ENCODE data around the gene LARP6. TPM values are rescaled to one million over a fixed set of nuclear protein-coding genes. Genes with fewer than 3 reads are reported as not detected.

The LARP6 gene
- total RNA-seq, 4 donors from 2014 or later = 10.0 to 20.6 (median 13.9) TPM

- intact Hi-C loops (cut with DNase I; ENCODE audit: low total_unique reads) (no loop called here), in situ Hi-C loops (cut with MboI; ENCODE audit: low sequenced_read_pairs in 4 of 4) (no loop called here)
- no peak for TF ChIP-seq CTCF (IDR thresholded peaks at IDR 0.05 in 4 of 5, conservative IDR thresholded peaks at IDR 0.05 in 1 of 5)
- no peak for TF ChIP-seq POLR2A (IDR thresholded peaks at IDR 0.05)
- peak overlapping the region; percentile 50 to 84 (median 64) for H3K27ac ChIP-seq
- peaks cover 0 to 15% of the 10 kb centered on the region in 2 donors for H3K4me1 ChIP-seq
- no peaks in the 10 kb centered on the region for H3K27me3 ChIP-seq
- no peak for DNase-seq
- H3K36me3 ChIP-seq = no peaks in the 10 kb centered on the region
- H3K9me3 ChIP-seq = no peaks in the 10 kb centered on the region
- H3K4me3 ChIP-seq = no peak overlapping the region
- no peak for ATAC-seq
Observed at GRCh38 chr15:70856177-70856883, 2.4 kb upstream of the LARP6 start.

GRCh38 chr15:70855764-70856163 is 1.8 kb upstream of the LARP6 start:
- intact Hi-C loops (cut with DNase I; ENCODE audit: low total_unique reads) = no loop called here
- TF ChIP-seq CTCF (IDR thresholded peaks at IDR 0.05 in 4 of 5, conservative IDR thresholded peaks at IDR 0.05 in 1 of 5) (no peak), POLR2A (IDR thresholded peaks at IDR 0.05) (no peak)
- peak overlapping the region; percentile 50 to 84 (median 64) for H3K27ac ChIP-seq

DNA sequence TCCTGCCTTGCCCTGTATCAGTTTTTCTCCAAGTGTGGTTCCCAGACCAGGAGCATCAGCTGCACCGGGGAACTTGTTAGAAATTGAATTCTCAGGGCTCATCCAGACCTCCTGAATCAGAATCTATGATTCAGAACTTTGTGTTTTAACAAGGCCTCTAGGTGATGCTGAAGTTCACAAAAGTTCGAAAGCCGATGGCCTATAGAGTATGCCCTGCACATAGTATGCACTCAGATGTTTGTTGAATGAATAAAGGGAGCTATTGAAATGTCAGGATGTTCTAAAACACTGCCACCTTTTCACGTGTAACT is 664 bp upstream of the LARP6 start:
- ATAC-seq (peak in 1 of 2 donors; percentile 27), DNase-seq (no peak)
- intact Hi-C loops (cut with DNase I; ENCODE audit: low total_unique reads) = loop anchor here (1.0 kb wide), 1 partner anchor 29 kb away; no protein-coding TSS in a partner anchor
- H3K36me3 ChIP-seq = no peaks in the 10 kb centered on the region
- H3K4me3 ChIP-seq = peak overlapping the region; percentile 55 to 79 (median 68)
- H3K27me3 ChIP-seq = no peaks in the 10 kb centered on the region
- peaks cover 0 to 15% of the 10 kb centered on the region in 2 donors for H3K4me1 ChIP-seq
- no peaks in the 10 kb centered on the region for H3K9me3 ChIP-seq
- in situ Hi-C loops (cut with MboI; ENCODE audit: low sequenced_read_pairs in 4 of 4) = no loop called here
- H3K27ac ChIP-seq = peak overlapping the region; percentile 68 to 84 (median 76)
- no peak for TF ChIP-seq POLR2A (IDR thresholded peaks at IDR 0.05)
- no peak for TF ChIP-seq CTCF (IDR thresholded peaks at IDR 0.05 in 4 of 5, conservative IDR thresholded peaks at IDR 0.05 in 1 of 5)

More at GRCh38 chr15:70855764-70856163, 1.8 kb upstream of the LARP6 start:
- no peak overlapping the region for H3K4me3 ChIP-seq
- H3K4me1 ChIP-seq = peaks cover 0 to 15% of the 10 kb centered on the region in 2 donors
- ATAC-seq (no peak), DNase-seq (no peak)
- in situ Hi-C loops (cut with MboI; ENCODE audit: low sequenced_read_pairs in 4 of 4) = no loop called here
- H3K36me3 ChIP-seq = no peaks in the 10 kb centered on the region
- H3K27me3 ChIP-seq = no peaks in the 10 kb centered on the region
- no peaks in the 10 kb centered on the region for H3K9me3 ChIP-seq

- H3K9me3 ChIP-seq = no peaks in the 10 kb centered on the region
- TF ChIP-seq CTCF (IDR thresholded peaks at IDR 0.05 in 4 of 5, conservative IDR thresholded peaks at IDR 0.05 in 1 of 5) (no peak), POLR2A (IDR thresholded peaks at IDR 0.05) (no peak)
- peaks cover 0 to 15% of the 10 kb centered on the region in 2 donors for H3K4me1 ChIP-seq
- ATAC-seq = peak; percentile 16 to 38
- no peaks in the 10 kb centered on the region for H3K27me3 ChIP-seq
- no peaks in the 10 kb centered on the region for H3K36me3 ChIP-seq
- intact Hi-C loops (cut with DNase I; ENCODE audit: low total_unique reads) (no loop called here), in situ Hi-C loops (cut with MboI; ENCODE audit: low sequenced_read_pairs in 4 of 4) (no loop called here)
- H3K27ac ChIP-seq = peak overlapping the region; percentile 68 to 84 (median 77)
- no peak for DNase-seq
- peak overlapping the region; percentile 55 to 75 (median 61) for H3K4me3 ChIP-seq
Observed at GRCh38 chr15:70853318-70853972, 512 bp downstream of the LARP6 start.

All from gastrocnemius medialis (tissue), 4 donors.